Right lobe of liver (tissue), 6 donors: ENCODE results near the gene NUP210L. TPM values are rescaled to one million over a fixed set of nuclear protein-coding genes. Genes with fewer than 3 reads are reported as not detected.
"Not testable (repeated sequence)": the region's sequence is repeated elsewhere in the genome, so short reads cannot be mapped to it uniquely, and the experiment has no call there.

Experiments
- ATAC-seq, 4 donors: fragments of 200-7000 bp; cut with Tn5 transposase; one replicate each; pipeline ENCODE4 v1.9.1; 2020; ENCODE audit warnings: mild to moderate bottlenecking in 4 of 4, moderate library complexity in 4 of 4
- DNase-seq, 3 donors: peaks; one replicate each; pipeline ENCODE4 v3.0.0-alpha.2; 2020
- H3K27ac ChIP-seq, 3 donors: fragments of 200-600 bp; one replicate each; pipeline ENCODE4 v1.8.0; 2022
- H3K27me3 ChIP-seq, 2 donors: fragments of 200-600 bp; one replicate each; pipeline ENCODE4 v1.8.0; 2022
- H3K36me3 ChIP-seq, 4 donors: fragments of 200-600 bp; sonication (generic) in 1 of 4; one replicate each; pipeline versions ENCODE4 v1.5.1 to v1.8.0; 2017 to 2022; ENCODE audit warnings: control low read depth in 1 of 4
- H3K4me1 ChIP-seq, 4 donors: fragments of 200-600 bp; sonication (generic) in 1 of 4; one replicate each; pipeline versions ENCODE4 v1.5.1 to v1.8.0; 2017 to 2022; ENCODE audit warnings: control low read depth in 1 of 4
- H3K4me3 ChIP-seq, 3 donors: fragments of 200-600 bp; one replicate each; pipeline ENCODE4 v1.8.0; 2022
- H3K9me3 ChIP-seq, 4 donors: fragments of 200-600 bp; sonication (generic) in 1 of 4; one replicate each; pipeline versions ENCODE4 v1.5.1 to v1.8.0; 2017 to 2022; ENCODE audit warnings: control low read depth in 1 of 4
- CTCF ChIP-seq, 4 donors: fragments of 200-600 bp in 3 of 4; fragments of 450-650 bp in 1 of 4; IDR thresholded peaks; one replicate each; pipeline versions ENCODE4 v1.5.1 to v1.8.0; 2016 to 2022; ENCODE audit warnings: antibody characterized with exemption in 4 of 4, mild to moderate bottlenecking in 2 of 4
- POLR2A ChIP-seq: fragments of 450-650 bp; IDR thresholded peaks from one replicate; pipeline ENCODE4 v1.6.1; 2017; ENCODE audit warnings: antibody characterized with exemption, mild to moderate bottlenecking
- WGBS: methylation state at CpG from one replicate; pipeline ENCODE4 v1.1.6; 2018; ENCODE audit warnings: low coverage, low lambda C conversion rate; ENCODE audit not compliant: insufficient coverage; ENCODE audit errors: missing lambda C conversion rate; 5-methylcytosine and 5-hydroxymethylcytosine counted together
- intact Hi-C, 2 donors: fragments of 100-400 bp; cut with DNase I; formaldehyde crosslinking; loops; one replicate each; pipeline versions ENCODE4 v1.11.2 to v1.14.1; 2022
- total RNA-seq, 6 experiments: library from RNA; depleted of rRNA in 2 of 6; stranded (reverse); fragments of >200 nt in 2 of 6; fragmentation: NEBNext Ultra II Directional in 3 of 6; extraction: Animal tissue kit (Norgen Biotek cat#: 25700) in 3 of 6; gene quantifications; one replicate each; pipeline versions ENCODE4 v1.1.0 to v1.2.4, GENCODE V29; 2016 to 2023
- donor health status: DM: no; HTN: yes; CAD: no.
- donor health status: DM: no; HTN: no; CAD: no.
- donor health status: DM: no; HTN: no; CAD: no.
- donor health status: DM: no; HTN: yes; CAD: no.
- donor health status: DM: no; HTN: yes; CAD: no.

The NUP210L gene
- total RNA-seq, 6 experiments from 2014 or later = 0.14 TPM; not detected in 5

GRCh38 chr1:154062309-154062708 is 92.6 kb downstream of the NUP210L start:
- intact Hi-C loops = no loop called here
- Histone ChIP-seq H3K36me3 (no peaks in the 10 kb centered on the region), H3K9me3 (no peaks in the 10 kb centered on the region), H3K27me3 (no peaks in the 10 kb centered on the region), H3K4me3 (no peak overlapping the region), H3K4me1 (no peaks in the 10 kb centered on the region), H3K27ac (no peak overlapping the region)
- DNase-seq (no peak), ATAC-seq (no peak)
- no peak for TF ChIP-seq CTCF (IDR thresholded peaks at IDR 0.05)
- no peak for TF ChIP-seq POLR2A
- WGBS = 89% methylated on average over 1 of the region's 1 CpG

- 93% methylated on average over 4 of the region's 4 CpGs for WGBS
- ATAC-seq, intact Hi-C loops, H3K4me3 ChIP-seq, H3K9me3 ChIP-seq, H3K4me1 ChIP-seq, H3K27ac ChIP-seq, H3K27me3 ChIP-seq, H3K36me3 ChIP-seq, DNase-seq: not testable (repeated sequence)
These were observed 107.4 kb downstream of the NUP210L start for GRCh38 chr1:154047436-154047835.

GRCh38 chr1:154033697-154034096 is 121.2 kb downstream of the NUP210L start:
- H3K36me3 ChIP-seq, DNase-seq, H3K4me1 ChIP-seq, H3K9me3 ChIP-seq, H3K4me3 ChIP-seq, H3K27ac ChIP-seq, H3K27me3 ChIP-seq, intact Hi-C loops, ATAC-seq: not testable (repeated sequence)
- WGBS = 82% methylated on average over 1 of the region's 1 CpG

- ATAC-seq = no peak
- no peak for TF ChIP-seq CTCF (IDR thresholded peaks at IDR 0.05)
- TF ChIP-seq POLR2A = no peak
- H3K27ac ChIP-seq = no peak overlapping the region
- H3K4me3 ChIP-seq = no peak overlapping the region
- no peaks in the 10 kb centered on the region for H3K27me3 ChIP-seq
- 100% methylated on average over 1 of the region's 1 CpG for WGBS
- intact Hi-C loops = no loop called here
- DNase-seq = no peak
- H3K36me3 ChIP-seq = no peaks in the 10 kb centered on the region
- H3K4me1 ChIP-seq = peaks cover 0 to 7% (median 0%) of the 10 kb centered on the region in 4 donors
- H3K9me3 ChIP-seq = no peaks in the 10 kb centered on the region
These were observed 134.9 kb downstream of the NUP210L start for GRCh38 chr1:154019940-154020339.

GRCh38 chr1:154019269-154019668 is 135.6 kb downstream of the NUP210L start:
- peak; percentile 36 to 62 (median 48) for ATAC-seq
- Histone ChIP-seq H3K27ac (no peak overlapping the region), H3K9me3 (no peaks in the 10 kb centered on the region), H3K27me3 (no peaks in the 10 kb centered on the region), H3K36me3 (no peaks in the 10 kb centered on the region), H3K4me3 (no peak overlapping the region), H3K4me1 (peaks cover 0 to 7% (median 0%) of the 10 kb centered on the region in 4 donors)
- intact Hi-C loops = no loop called here
- WGBS = 62% methylated on average over 4 of the region's 4 CpGs
- TF ChIP-seq CTCF (IDR thresholded peaks at IDR 0.05) (no peak), POLR2A (no peak)
- DNase-seq = no peak
